Stomach (tissue), 19 donors: ENCODE results near the gene CSTF1. TPM values are rescaled to one million over a fixed set of nuclear protein-coding genes. Genes with fewer than 3 reads are reported as not detected.
A peak's percentile ranks its signal among the peaks of the same experiment; 100 is the strongest.

Experiments
- DNase-seq, 2 donors: peaks; one replicate each; pipeline versions ENCODE4 v3.0.0 to v3.0.0-alpha.2; 2013 to 2019
- H3K27ac ChIP-seq, 5 donors: fragments of 200-600 bp in 4 of 5; sonication (generic) in 4 of 5; one replicate each; pipeline ENCODE4 v1.5.1; 2013 to 2019; ENCODE audit warnings: mild to moderate bottlenecking in 1 of 5, moderate library complexity in 1 of 5
- H3K27me3 ChIP-seq, 3 donors: fragments of 200-600 bp; sonication (generic); one replicate each; pipeline ENCODE4 v1.5.1; 2017 to 2019; ENCODE audit warnings: mixed run types in 1 of 3
- H3K36me3 ChIP-seq, 4 donors: fragments of 200-600 bp; sonication (generic); 1 replicate in 3 of 4; 2 replicates in 1 of 4; pipeline ENCODE4 v1.5.1; 2016 to 2019
- H3K4me1 ChIP-seq, 4 donors: fragments of 200-600 bp; sonication (generic); one replicate each; pipeline ENCODE4 v1.5.1; 2016 to 2019
- H3K4me3 ChIP-seq, 4 donors: fragments of 200-600 bp; sonication (generic) in 3 of 4; one replicate each; pipeline ENCODE4 v1.5.1; 2016 to 2019; ENCODE audit warnings: mild to moderate bottlenecking in 1 of 4
- H3K9me3 ChIP-seq, 4 donors: fragments of 200-600 bp; sonication (generic); one replicate each; pipeline ENCODE4 v1.5.1; 2016 to 2019
- EP300 ChIP-seq: sonication (generic); formaldehyde crosslinking; IDR thresholded peaks from one replicate; pipeline ENCODE4 v1.6.1; 2017; ENCODE audit warnings: antibody characterized with exemption
- POLR2A ChIP-seq, 4 donors: fragments of 450-650 bp; IDR thresholded peaks; one replicate each; pipeline ENCODE4 v1.6.1; 2016; ENCODE audit warnings: antibody characterized with exemption in 4 of 4, control low read depth in 2 of 4, mild to moderate bottlenecking in 1 of 4, moderate library complexity in 1 of 4
- POLR2AphosphoS5 ChIP-seq, 3 donors: sonication (generic); formaldehyde crosslinking; IDR thresholded peaks; one replicate each; pipeline ENCODE4 v1.6.1; 2016; ENCODE audit warnings: antibody characterized with exemption in 3 of 3
- WGBS, 5 donors: extraction: QIAGEN DNeasy Blood & Tissue Kit in 3 of 5; methylation state at CpG; one replicate each; pipeline versions ENCODE4 v1.1.5 to v1.1.7; 2013 to 2018; 5-methylcytosine and 5-hydroxymethylcytosine counted together
- intact Hi-C: fragments of 100-400 bp; cut with DNase I; formaldehyde crosslinking; loops from one replicate; pipeline ENCODE4 v1.15.1; 2023; ENCODE audit warnings: low total_unique reads
- long read RNA-seq, 10 donors: transcript quantifications; one replicate each; lab custom pipeline, GENCODE V29; 2026
- polyA plus RNA-seq, 3 donors: library from polyadenylated mRNA; stranded (reverse); fragments of 200-250 nt; gene quantifications; one replicate each; pipeline ENCODE4 v1.2.3, GENCODE V29; 2013
- total RNA-seq, 5 donors: library from RNA; depleted of rRNA; stranded (reverse); fragments of >200 nt; gene quantifications; one replicate each; pipeline versions ENCODE4 v1.1.0 to v1.2.3, GENCODE V29; 2014 to 2016
- TF ChIP-seq, protein P1 (sequence below), 7 experiments: fragments of 450-650 bp in 4 of 7; fragments of 200-600 bp in 3 of 7; sonication (generic) in 3 of 7; IDR thresholded peaks; one replicate each; pipeline ENCODE4 v1.5.1; 2016 to 2019; ENCODE audit warnings: antibody characterized with exemption in 7 of 7, control low read depth in 2 of 7, mild to moderate bottlenecking in 1 of 7
- donor health status: healthy with polysubstance abuse.
- donor health status: Bipolar disorder and iron deficiency.
- donor health status: healthy.

Gene CSTF1
- total RNA-seq (10 to 100 TPM in 4 of 5 donors, 1 to 10 TPM in 1; 9.3 to 86.2 (median 23.9) TPM), polyA plus RNA-seq (10 to 100 TPM in 1 of 3 donors, 1 to 10 TPM in 2; 7.1 to 12.8 (median 8.7) TPM)
- long read RNA-seq, donor 1, full-length matches to known transcripts: 3 of 9 reads
- long read RNA-seq, donor 1, partial matches to known transcripts: 6 of 9 reads
- long read RNA-seq, donor 1, other reads (novel, unspliced or antisense): 0 of 9 reads
- long read RNA-seq, donor 2, full-length matches to known transcripts: 1 of 1 reads
- long read RNA-seq, donor 2, partial matches to known transcripts: 0 of 1 reads
- long read RNA-seq, donor 2, other reads (novel, unspliced or antisense): 0 of 1 reads
- long read RNA-seq, donor 3: 0 reads
- long read RNA-seq, donor 4, full-length matches to known transcripts: 1 of 1 reads
- long read RNA-seq, donor 4, partial matches to known transcripts: 0 of 1 reads
- long read RNA-seq, donor 4, other reads (novel, unspliced or antisense): 0 of 1 reads
- long read RNA-seq, donor 5, full-length matches to known transcripts: 3 of 3 reads
- long read RNA-seq, donor 5, partial matches to known transcripts: 0 of 3 reads
- long read RNA-seq, donor 5, other reads (novel, unspliced or antisense): 0 of 3 reads
- long read RNA-seq, donor 6, full-length matches to known transcripts: 16 of 16 reads
- long read RNA-seq, donor 6, partial matches to known transcripts: 0 of 16 reads
- long read RNA-seq, donor 6, other reads (novel, unspliced or antisense): 0 of 16 reads
- long read RNA-seq, donor 7, full-length matches to known transcripts: 5 of 5 reads
- long read RNA-seq, donor 7, partial matches to known transcripts: 0 of 5 reads
- long read RNA-seq, donor 7, other reads (novel, unspliced or antisense): 0 of 5 reads
- long read RNA-seq, donor 8, full-length matches to known transcripts: 5 of 5 reads
- long read RNA-seq, donor 8, partial matches to known transcripts: 0 of 5 reads
- long read RNA-seq, donor 8, other reads (novel, unspliced or antisense): 0 of 5 reads
- long read RNA-seq, donor 9, full-length matches to known transcripts: 2 of 8 reads
- long read RNA-seq, donor 9, partial matches to known transcripts: 6 of 8 reads
- long read RNA-seq, donor 9, other reads (novel, unspliced or antisense): 0 of 8 reads
- long read RNA-seq, donor 10, full-length matches to known transcripts: 3 of 3 reads
- long read RNA-seq, donor 10, partial matches to known transcripts: 0 of 3 reads
- long read RNA-seq, donor 10, other reads (novel, unspliced or antisense): 0 of 3 reads

- Histone ChIP-seq H3K4me3 (peak within 1 kb of the TSS; percentile 64 to 85 (median 78)), H3K9me3 (no peaks in the 10 kb centered on the region), H3K4me1 (peaks cover 28 to 39% (median 34%) of the 10 kb centered on the region in 4 donors), H3K27ac (peak within 1 kb of the TSS; percentile 88 to 94 (median 91)), H3K27me3 (no peaks in the 10 kb centered on the region), H3K36me3 (peaks cover 20 to 40% (median 22%) of the 10 kb centered on the region in 4 donors)
- 0 to 1% (median 0%) methylated on average over 35 to 53 of the region's 53 CpGs for WGBS, 5 donors
- TF ChIP-seq, protein P1, sequence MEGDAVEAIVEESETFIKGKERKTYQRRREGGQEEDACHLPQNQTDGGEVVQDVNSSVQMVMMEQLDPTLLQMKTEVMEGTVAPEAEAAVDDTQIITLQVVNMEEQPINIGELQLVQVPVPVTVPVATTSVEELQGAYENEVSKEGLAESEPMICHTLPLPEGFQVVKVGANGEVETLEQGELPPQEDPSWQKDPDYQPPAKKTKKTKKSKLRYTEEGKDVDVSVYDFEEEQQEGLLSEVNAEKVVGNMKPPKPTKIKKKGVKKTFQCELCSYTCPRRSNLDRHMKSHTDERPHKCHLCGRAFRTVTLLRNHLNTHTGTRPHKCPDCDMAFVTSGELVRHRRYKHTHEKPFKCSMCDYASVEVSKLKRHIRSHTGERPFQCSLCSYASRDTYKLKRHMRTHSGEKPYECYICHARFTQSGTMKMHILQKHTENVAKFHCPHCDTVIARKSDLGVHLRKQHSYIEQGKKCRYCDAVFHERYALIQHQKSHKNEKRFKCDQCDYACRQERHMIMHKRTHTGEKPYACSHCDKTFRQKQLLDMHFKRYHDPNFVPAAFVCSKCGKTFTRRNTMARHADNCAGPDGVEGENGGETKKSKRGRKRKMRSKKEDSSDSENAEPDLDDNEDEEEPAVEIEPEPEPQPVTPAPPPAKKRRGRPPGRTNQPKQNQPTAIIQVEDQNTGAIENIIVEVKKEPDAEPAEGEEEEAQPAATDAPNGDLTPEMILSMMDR (IDR thresholded peaks at IDR 0.05): no peak
- TF ChIP-seq POLR2A (IDR thresholded peaks at IDR 0.05): peak in 1 of 4 donors; percentile 21
- peak; percentile 86 to 97 (median 95) for TF ChIP-seq POLR2AphosphoS5 (IDR thresholded peaks at IDR 0.05)
- peak; percentile 90 for TF ChIP-seq EP300
- peak; percentile 99 to 100 for DNase-seq
- intact Hi-C loops: no loop called here
Measured at GRCh38 chr20:56392132-56392880, at the start of gene CSTF1, which contains the start of gene AURKA. CSTF1 (plus strand) TSS chr20:56392645; CDS start chr20:56395553, 2,908 bp downstream. AURKA (minus strand) TSS chr20:56392215; CDS start chr20:56388197, 4,018 bp downstream.

- H3K4me1 ChIP-seq: peaks cover 0 to 17% (median 15%) of the 10 kb centered on the region in 4 donors
- no peak overlapping the region for H3K27ac ChIP-seq
- 81 to 91% (median 90%) methylated on average over 3 of the region's 3 CpGs for WGBS, 5 donors
- H3K36me3 ChIP-seq: no peaks in the 10 kb centered on the region
- no peak for TF ChIP-seq POLR2A (IDR thresholded peaks at IDR 0.05)
- no peak for TF ChIP-seq EP300
- no peak for TF ChIP-seq POLR2AphosphoS5 (IDR thresholded peaks at IDR 0.05)
- TF ChIP-seq, protein P1 (IDR thresholded peaks at IDR 0.05): no peak
- DNase-seq: no peak
- H3K9me3 ChIP-seq: no peaks in the 10 kb centered on the region
- intact Hi-C loops: no loop called here
- peaks cover 0 to 43% (median 8%) of the 10 kb centered on the region in 3 donors for H3K27me3 ChIP-seq
- no peak overlapping the region for H3K4me3 ChIP-seq
Measured at GRCh38 chr20:56342783-56343182, 49.7 kb upstream of the CSTF1 start.

- H3K27me3 ChIP-seq: peaks cover 0 to 43% (median 8%) of the 10 kb centered on the region in 3 donors
- DNase-seq: peak; percentile 51 to 76
- 2 to 11% (median 3%) methylated on average over 17 to 41 of the region's 41 CpGs for WGBS, 5 donors
- intact Hi-C loops: no loop called here
- H3K36me3 ChIP-seq: no peaks in the 10 kb centered on the region
- TF ChIP-seq POLR2A (IDR thresholded peaks at IDR 0.05) (no peak), POLR2AphosphoS5 (IDR thresholded peaks at IDR 0.05) (no peak), EP300 (no peak)
- TF ChIP-seq, protein P1 (IDR thresholded peaks at IDR 0.05): peak in 5 of 7 experiments; percentile 46 to 75 (median 70)
- no peaks in the 10 kb centered on the region for H3K9me3 ChIP-seq
- H3K4me1 ChIP-seq: peaks cover 0 to 26% (median 20%) of the 10 kb centered on the region in 4 donors
- H3K27ac ChIP-seq: no peak overlapping the region
- H3K4me3 ChIP-seq: peak overlapping the region; percentile 20 to 40 (median 24)
Measured at GRCh38 chr20:56343861-56344381, 48.5 kb upstream of the CSTF1 start.
